B cell (primary cell): ENCODE measurements around the gene ATRNL1.

Source experiments
- CTCF ChIP-seq: fragments of 200-600 bp; IDR thresholded peaks from one replicate; pipeline ENCODE4 v1.8.0; 2022; ENCODE audit warnings: antibody characterized with exemption, mild to moderate bottlenecking
- EZH2 ChIP-seq: IDR thresholded peaks from 2 replicates; pipeline ENCODE4 v1.6.1; 2012; ENCODE audit warnings: borderline replicate concordance, low read depth, mild to moderate bottlenecking, moderate library complexity, low read length; ENCODE audit not compliant: insufficient read depth, poor library complexity, severe bottlenecking

- TF ChIP-seq CTCF (no peak), EZH2 (no peak)
Observed at GRCh38 chr10:115503546-115503945, 410.4 kb downstream of the ATRNL1 start.
